OCI-LY7 (cell line): Measurements from ENCODE around the gene EARS2. TPM values are rescaled to one million over a fixed set of nuclear protein-coding genes. Genes with fewer than 3 reads are reported as not detected.

ENCODE experiments used
- BruUV-seq: library from RNA; stranded (reverse); fragments of 400-500 nt; replicated peaks from 2 replicates; lab custom pipeline; 2021; lab: Mats Ljungman, UMichigan
- CTCF ChIA-PET: fragments of 300-600 bp; sonication (Branson Sonifier 250); formaldehyde crosslinking; loops from one replicate; lab custom pipeline; 2022; ENCODE audit warnings: antibody characterized with exemption; ENCODE audit not compliant: unreplicated experiment; lab: Charles Lee
- POLR2A ChIA-PET: fragments of 300-600 bp; sonication (Branson Sonifier 250); formaldehyde crosslinking; loops from one replicate; lab custom pipeline; 2022; ENCODE audit warnings: antibody characterized with exemption; lab: Charles Lee
- DNase-seq: peaks from one replicate; pipeline ENCODE4 v3.0.0-alpha.2; 2015; ENCODE audit warnings: low spot score
- H2AFZ ChIP-seq: fragments of 200-600 bp; sonication (generic), shearing (Covaris generic); 2 replicates; pipeline ENCODE4 v1.6.1; 2014; ENCODE audit warnings: mild to moderate bottlenecking, antibody characterized with exemption, low read length, moderate library complexity
- H3K27ac ChIP-seq: fragments of 200-600 bp; sonication (generic); 2 replicates; pipeline ENCODE4 v1.5.1; 2014; ENCODE audit warnings: mixed run types, low read depth, mild to moderate bottlenecking, moderate library complexity, low read length, inconsistent platforms; ENCODE audit not compliant: poor library complexity, severe bottlenecking
- H3K36me3 ChIP-seq: fragments of 200-600 bp; sonication (generic); 2 replicates; pipeline ENCODE4 v1.6.1; 2014; ENCODE audit warnings: mild to moderate bottlenecking, antibody characterized with exemption, low read length, moderate library complexity, mixed read lengths; ENCODE audit not compliant: insufficient read depth
- H3K4me1 ChIP-seq: fragments of 200-600 bp; sonication (generic); 2 replicates; pipeline ENCODE4 v1.5.1; 2014; ENCODE audit warnings: mild to moderate bottlenecking, low read length; ENCODE audit not compliant: insufficient read depth, poor library complexity, severe bottlenecking
- H3K4me2 ChIP-seq: fragments of 200-600 bp; sonication (generic); 2 replicates; pipeline ENCODE4 v1.6.1; 2014; ENCODE audit warnings: mild to moderate bottlenecking, low read length
- H3K4me3 ChIP-seq: fragments of 200-600 bp; sonication (generic); 2 replicates; pipeline ENCODE4 v1.5.1; 2014; ENCODE audit warnings: mild to moderate bottlenecking, low read depth, low read length; ENCODE audit not compliant: poor library complexity, severe bottlenecking
- H3K79me2 ChIP-seq: fragments of 200-600 bp; sonication (generic); 2 replicates; pipeline ENCODE4 v1.6.1; 2016; ENCODE audit warnings: low read depth, mild to moderate bottlenecking, low read length, moderate library complexity, mixed read lengths; ENCODE audit not compliant: insufficient read depth
- H3K9me2 ChIP-seq: fragments of 200-600 bp; sonication (generic); 2 replicates; pipeline ENCODE4 v1.6.1; 2016; ENCODE audit warnings: mild to moderate bottlenecking, low read length, mixed read lengths; ENCODE audit not compliant: insufficient read depth
- H3K9me3 ChIP-seq: fragments of 200-600 bp; sonication (generic); 2 replicates; pipeline ENCODE4 v1.6.1; 2014; ENCODE audit warnings: mild to moderate bottlenecking, mixed run types, low read length, mixed read lengths
- H4K20me1 ChIP-seq: fragments of 200-600 bp; sonication (generic); 2 replicates; pipeline ENCODE4 v1.6.1; 2014; ENCODE audit warnings: mild to moderate bottlenecking, antibody characterized with exemption, low read length, moderate library complexity, mixed read lengths; ENCODE audit not compliant: insufficient read depth
- CTCF ChIP-seq: fragments of 200-600 bp; sonication (generic); conservative IDR thresholded peaks from 2 replicates; pipeline ENCODE4 v1.5.1; 2014; ENCODE audit warnings: mild to moderate bottlenecking, antibody characterized with exemption, low read length, moderate library complexity, mixed read lengths
- EZH2phosphoT487 ChIP-seq: fragments of 200-600 bp; sonication (generic); IDR thresholded peaks from 2 replicates; pipeline ENCODE4 v1.6.1; 2018; ENCODE audit warnings: low read depth, borderline replicate concordance, mild to moderate bottlenecking, mixed run types, antibody characterized with exemption, low read length, moderate library complexity, mixed read lengths
- intact Hi-C: fragments of 100-400 bp; cut with micrococcal nuclease; formaldehyde crosslinking; loops from one replicate; pipeline ENCODE4 v1.10.0; 2022; ENCODE audit not compliant: unreplicated experiment
- total RNA-seq, 2 experiments: library from RNA; depleted of rRNA in 1 of 2; stranded (reverse); fragments of >200 nt in 1 of 2; shearing (Covaris generic) in 1 of 2; gene quantifications; 2 replicates each; pipeline ENCODE4 v1.2.3, GENCODE V29; 2014 to 2022

EARS2 gene
- total RNA-seq, 2 experiments from 2014 or later, result 38.5 to 42.1 TPM

- H3K79me2 ChIP-seq, result peaks cover 96% of the 10 kb centered on the region
- peaks cover 58% of the 10 kb centered on the region for H3K4me1 ChIP-seq
- H3K27ac ChIP-seq, result peak overlapping the region; percentile 3
- BruUV-seq, result no TSS peak
- H3K4me3 ChIP-seq, result no peak overlapping the region
- peaks cover 63% of the 10 kb centered on the region for H4K20me1 ChIP-seq
- H2AFZ ChIP-seq, result no peak overlapping the region
- no peak for TF ChIP-seq CTCF
- no peak for TF ChIP-seq EZH2phosphoT487
- no peaks in the 10 kb centered on the region for H3K9me2 ChIP-seq
- H3K36me3 ChIP-seq, result peaks cover 100% of the 10 kb centered on the region
- CTCF ChIA-PET, result no interaction called here
- no peaks in the 10 kb centered on the region for H3K9me3 ChIP-seq
- POLR2A ChIA-PET, result interaction anchor here (0.6 to 1.3 kb wide), 4 partner anchors 18 to 59 kb away, joined by 3 to 7 read pairs (median 3); no protein-coding TSS in a partner anchor
- H3K4me2 ChIP-seq, result peak overlapping the region; percentile 53; the same call in 1 of the 2 replicates
- DNase-seq, result no peak
- intact Hi-C loops, result no loop called here
Measured at GRCh38 chr16:23496821-23497542, 60.2 kb downstream of the EARS2 start.

GRCh38 chr16:23495671-23496070 is 61.5 kb downstream of the EARS2 start:
- Histone ChIP-seq H3K36me3 (peaks cover 100% of the 10 kb centered on the region), H3K9me2 (no peaks in the 10 kb centered on the region), H3K27ac (no peak overlapping the region), H3K9me3 (no peaks in the 10 kb centered on the region), H4K20me1 (peaks cover 49% of the 10 kb centered on the region), H2AFZ (no peak overlapping the region), H3K4me3 (no peak overlapping the region), H3K4me1 (peaks cover 45% of the 10 kb centered on the region), H3K79me2 (peaks cover 95% of the 10 kb centered on the region), H3K4me2 (no peak overlapping the region)
- DNase-seq, result no peak
- ChIA-PET CTCF (no interaction called here), POLR2A (no interaction called here)
- TF ChIP-seq CTCF, result no peak
- TF ChIP-seq EZH2phosphoT487, result no peak
- intact Hi-C loops, result no loop called here
- no TSS peak for BruUV-seq

- intact Hi-C loops, result no loop called here
- Histone ChIP-seq H3K4me3 (no peak overlapping the region), H2AFZ (no peak overlapping the region), H3K36me3 (peaks cover 100% of the 10 kb centered on the region), H3K9me2 (no peaks in the 10 kb centered on the region), H3K9me3 (no peaks in the 10 kb centered on the region), H3K27ac (no peak overlapping the region), H3K79me2 (peaks cover 85% of the 10 kb centered on the region), H3K4me2 (no peak overlapping the region), H4K20me1 (peaks cover 40% of the 10 kb centered on the region), H3K4me1 (peaks cover 30% of the 10 kb centered on the region)
- CTCF ChIA-PET, result no interaction called here
- BruUV-seq, result no TSS peak
- POLR2A ChIA-PET, result interaction anchor here (0.6 kb wide), 1 partner anchor 47 kb away, joined by 3 read pairs; no protein-coding TSS in a partner anchor
- DNase-seq, result no peak
- TF ChIP-seq CTCF (no peak), EZH2phosphoT487 (no peak)
Measured at GRCh38 chr16:23494188-23494587, 63.0 kb downstream of the EARS2 start.
